Measurements from ENCODE around the gene UPP1.
A peak's percentile ranks its signal among the peaks of the same experiment; 100 is the strongest.

The UPP1 gene

DNA sequence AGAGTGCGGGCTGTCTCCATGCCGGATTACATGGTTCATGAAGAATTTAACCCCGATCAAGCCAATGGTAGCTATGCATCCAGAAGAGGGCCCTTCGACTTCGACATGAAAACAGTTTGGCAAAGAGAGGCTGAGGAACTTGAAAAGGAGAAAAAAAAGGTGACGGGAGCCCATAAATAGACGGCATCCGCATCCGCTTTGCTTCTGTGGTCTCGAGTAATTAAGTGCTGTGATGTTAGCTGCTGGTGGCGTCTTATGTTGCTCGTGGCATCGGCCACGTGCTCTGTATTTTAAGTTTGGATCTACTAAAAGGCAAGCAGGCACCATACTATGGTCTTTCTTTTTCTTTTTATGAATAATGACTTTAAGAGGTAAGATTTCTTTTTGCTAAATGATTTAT lies 42.6 kb upstream of the UPP1 start:
- CTCF ChIA-PET: interaction anchor here (1.6 kb wide), 1 partner anchor 53 kb away, joined by 3 read pairs; no protein-coding TSS in a partner anchor
- POLR2A ChIA-PET: no interaction called here
- peak in 2 of 3 donors; percentile 71 to 79 for DNase-seq
- no peaks in the 10 kb centered on the region for H3K36me3 ChIP-seq (ENCODE audit: control insufficient read depth in 4 of 4, insufficient read depth in 4 of 4, low read length in 3 of 4)
- 52% methylated on average over 9 of the region's 14 CpGs for WGBS (ENCODE audit: insufficient coverage)
- no peaks in the 10 kb centered on the region for H3K27me3 ChIP-seq (replicated peaks in 2 of 5; ENCODE audit: control insufficient read depth in 4 of 5, insufficient read depth in 5 of 5, low read length in 4 of 5)
- H3K27ac ChIP-seq (ENCODE audit: insufficient read depth in 1 of 2, low read depth in 1 of 2, low read length in 2 of 2, poor library complexity in 1 of 2, severe bottlenecking in 2 of 2): no peak overlapping the region
- no peaks in the 10 kb centered on the region for H3K9me3 ChIP-seq (ENCODE audit: control extremely low read depth in 1 of 5, control insufficient read depth in 4 of 5, insufficient read depth in 2 of 5, low read depth in 1 of 5, low read length in 4 of 5)
- no peak overlapping the region for H3K4me3 ChIP-seq (ENCODE audit: control insufficient read depth in 1 of 7, extremely low read depth in 1 of 7, insufficient read depth in 4 of 7, low read depth in 2 of 7, low read length in 6 of 7)
- peaks cover 0 to 6% (median 2%) of the 10 kb centered on the region in 4 experiments for H3K4me1 ChIP-seq (ENCODE audit: control extremely low read depth in 1 of 4, control insufficient read depth in 4 of 4, insufficient read depth in 4 of 4, low read length in 3 of 4)

DNA sequence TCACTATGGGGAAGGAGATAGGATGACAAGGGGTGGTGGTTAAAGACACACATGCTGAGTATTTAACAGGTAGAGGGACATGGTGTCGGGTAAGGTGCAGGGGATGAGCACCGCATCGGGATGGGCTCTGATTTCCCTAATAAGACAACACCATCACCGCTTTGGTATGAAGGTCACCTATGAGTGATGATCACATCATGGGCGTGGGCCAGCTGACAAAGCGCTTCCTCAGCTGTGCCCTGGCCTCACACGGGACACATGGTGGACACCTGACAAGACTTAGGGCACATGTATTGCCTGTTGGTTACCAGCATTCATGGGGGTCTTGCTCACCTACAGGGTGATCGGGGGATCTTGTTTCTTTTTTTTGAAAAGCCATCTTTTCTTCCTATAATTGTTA lies 41.0 kb upstream of the UPP1 start:
- POLR2A ChIA-PET: no interaction called here
- H3K36me3 ChIP-seq (ENCODE audit: control insufficient read depth in 4 of 4, insufficient read depth in 4 of 4, low read length in 3 of 4): no peaks in the 10 kb centered on the region
- no peak for DNase-seq
- WGBS (ENCODE audit: insufficient coverage): 100% methylated on average over 8 of the region's 8 CpGs
- CTCF ChIA-PET: no interaction called here
- peaks cover 0 to 6% (median 2%) of the 10 kb centered on the region in 4 experiments for H3K4me1 ChIP-seq (ENCODE audit: control extremely low read depth in 1 of 4, control insufficient read depth in 4 of 4, insufficient read depth in 4 of 4, low read length in 3 of 4)
- no peaks in the 10 kb centered on the region for H3K9me3 ChIP-seq (ENCODE audit: control extremely low read depth in 1 of 5, control insufficient read depth in 4 of 5, insufficient read depth in 2 of 5, low read depth in 1 of 5, low read length in 4 of 5)
- H3K4me3 ChIP-seq (ENCODE audit: control insufficient read depth in 1 of 7, extremely low read depth in 1 of 7, insufficient read depth in 4 of 7, low read depth in 2 of 7, low read length in 6 of 7): no peak overlapping the region
- H3K27ac ChIP-seq (ENCODE audit: insufficient read depth in 1 of 2, low read depth in 1 of 2, low read length in 2 of 2, poor library complexity in 1 of 2, severe bottlenecking in 2 of 2): no peak overlapping the region
- no peaks in the 10 kb centered on the region for H3K27me3 ChIP-seq (replicated peaks in 2 of 5; ENCODE audit: control insufficient read depth in 4 of 5, insufficient read depth in 5 of 5, low read length in 4 of 5)

DNA sequence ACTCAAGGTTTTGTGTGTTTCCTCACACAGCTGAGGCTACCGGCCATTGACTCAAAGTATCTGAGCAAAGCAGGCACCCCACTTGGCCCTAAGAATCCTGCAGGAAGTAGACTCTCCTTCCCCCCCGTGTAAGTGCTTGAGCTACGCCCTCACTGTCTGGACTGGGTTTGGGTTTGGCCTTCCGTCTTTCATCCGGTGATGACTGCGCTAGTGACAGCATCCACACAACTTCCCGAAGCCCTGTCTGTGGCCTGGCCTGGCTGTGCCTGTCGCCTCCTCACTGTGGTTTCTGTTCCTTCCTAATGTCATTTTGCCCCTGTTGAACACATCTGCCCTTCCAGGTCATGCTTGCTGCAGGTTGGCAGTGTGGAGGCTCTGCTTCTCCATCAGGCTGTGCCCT lies 39.2 kb upstream of the UPP1 start:
- ChIA-PET CTCF (no interaction called here), POLR2A (no interaction called here)
- no peaks in the 10 kb centered on the region for H3K9me3 ChIP-seq (ENCODE audit: control extremely low read depth in 1 of 5, control insufficient read depth in 4 of 5, insufficient read depth in 2 of 5, low read depth in 1 of 5, low read length in 4 of 5)
- WGBS (ENCODE audit: insufficient coverage): 83% methylated on average over 8 of the region's 8 CpGs
- H3K4me1 ChIP-seq (ENCODE audit: control extremely low read depth in 1 of 4, control insufficient read depth in 4 of 4, insufficient read depth in 4 of 4, low read length in 3 of 4): peaks cover 0 to 4% (median 1%) of the 10 kb centered on the region in 4 experiments
- H3K27me3 ChIP-seq (replicated peaks in 2 of 5; ENCODE audit: control insufficient read depth in 4 of 5, insufficient read depth in 5 of 5, low read length in 4 of 5): no peaks in the 10 kb centered on the region
- H3K27ac ChIP-seq (ENCODE audit: insufficient read depth in 1 of 2, low read depth in 1 of 2, low read length in 2 of 2, poor library complexity in 1 of 2, severe bottlenecking in 2 of 2): no peak overlapping the region
- no peak for DNase-seq
- no peak overlapping the region for H3K4me3 ChIP-seq (ENCODE audit: control insufficient read depth in 1 of 7, extremely low read depth in 1 of 7, insufficient read depth in 4 of 7, low read depth in 2 of 7, low read length in 6 of 7)
- no peaks in the 10 kb centered on the region for H3K36me3 ChIP-seq (ENCODE audit: control insufficient read depth in 4 of 4, insufficient read depth in 4 of 4, low read length in 3 of 4)

DNA sequence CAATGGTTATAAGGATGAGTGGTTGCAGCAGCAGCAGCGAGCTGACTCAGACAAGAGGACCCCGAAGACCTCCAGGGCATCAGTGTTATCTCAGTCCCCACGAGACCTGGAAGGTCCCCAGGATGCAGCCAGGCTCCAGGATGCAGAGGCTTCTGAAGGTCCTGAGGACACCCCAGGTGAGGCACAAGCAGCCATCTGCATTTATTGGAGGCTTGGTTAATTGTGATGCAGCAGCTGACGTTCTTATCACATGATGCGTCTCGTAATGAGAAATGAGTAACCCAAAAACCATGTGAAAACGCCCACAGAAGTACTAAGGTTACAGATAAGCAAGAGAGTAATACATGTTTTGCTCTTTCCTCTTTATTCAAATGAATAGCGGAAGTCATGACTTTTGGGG lies 36.3 kb upstream of the UPP1 start:
- no peak for DNase-seq
- Histone ChIP-seq H3K27me3 (replicated peaks in 2 of 5; ENCODE audit: control insufficient read depth in 4 of 5, insufficient read depth in 5 of 5, low read length in 4 of 5) (no peaks in the 10 kb centered on the region), H3K4me3 (ENCODE audit: control insufficient read depth in 1 of 7, extremely low read depth in 1 of 7, insufficient read depth in 4 of 7, low read depth in 2 of 7, low read length in 6 of 7) (no peak overlapping the region), H3K27ac (ENCODE audit: insufficient read depth in 1 of 2, low read depth in 1 of 2, low read length in 2 of 2, poor library complexity in 1 of 2, severe bottlenecking in 2 of 2) (no peak overlapping the region), H3K9me3 (ENCODE audit: control extremely low read depth in 1 of 5, control insufficient read depth in 4 of 5, insufficient read depth in 2 of 5, low read depth in 1 of 5, low read length in 4 of 5) (no peaks in the 10 kb centered on the region), H3K36me3 (ENCODE audit: control insufficient read depth in 4 of 4, insufficient read depth in 4 of 4, low read length in 3 of 4) (no peaks in the 10 kb centered on the region), H3K4me1 (ENCODE audit: control extremely low read depth in 1 of 4, control insufficient read depth in 4 of 4, insufficient read depth in 4 of 4, low read length in 3 of 4) (no peaks in the 10 kb centered on the region)
- POLR2A ChIA-PET: no interaction called here
- CTCF ChIA-PET: interaction anchor here (1.2 kb wide), 1 partner anchor 16 kb away, joined by 3 read pairs; no protein-coding TSS in a partner anchor
- 82% methylated on average over 7 of the region's 8 CpGs for WGBS (ENCODE audit: insufficient coverage)

DNA sequence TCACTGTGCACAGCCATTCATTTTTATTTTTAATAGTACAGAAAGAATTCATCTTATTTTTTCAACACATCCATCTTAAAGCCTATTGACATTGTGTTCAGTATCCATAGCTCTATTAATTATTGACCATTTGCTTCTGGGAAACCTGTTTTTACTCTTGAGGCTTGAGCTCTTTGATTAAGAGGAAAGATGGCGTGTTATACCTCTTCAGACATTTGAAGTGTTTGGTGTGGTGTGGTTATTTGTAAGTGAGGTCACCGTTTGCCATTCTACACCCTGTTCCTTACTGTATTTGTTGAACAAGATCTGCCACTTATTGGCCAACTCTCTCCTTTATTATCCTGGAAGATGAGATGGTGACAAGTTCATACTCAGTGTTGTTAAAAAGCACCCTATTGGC lies 35.3 kb upstream of the UPP1 start:
- CTCF ChIA-PET: no interaction called here
- no peak overlapping the region for H3K4me3 ChIP-seq (ENCODE audit: control insufficient read depth in 1 of 7, extremely low read depth in 1 of 7, insufficient read depth in 4 of 7, low read depth in 2 of 7, low read length in 6 of 7)
- POLR2A ChIA-PET: no interaction called here
- no peak overlapping the region for H3K27ac ChIP-seq (ENCODE audit: insufficient read depth in 1 of 2, low read depth in 1 of 2, low read length in 2 of 2, poor library complexity in 1 of 2, severe bottlenecking in 2 of 2)
- WGBS (ENCODE audit: insufficient coverage): no CpG with 5 or more reads among the region's 2 CpGs
- H3K9me3 ChIP-seq (ENCODE audit: control extremely low read depth in 1 of 5, control insufficient read depth in 4 of 5, insufficient read depth in 2 of 5, low read depth in 1 of 5, low read length in 4 of 5): no peaks in the 10 kb centered on the region
- no peaks in the 10 kb centered on the region for H3K4me1 ChIP-seq (ENCODE audit: control extremely low read depth in 1 of 4, control insufficient read depth in 4 of 4, insufficient read depth in 4 of 4, low read length in 3 of 4)
- H3K27me3 ChIP-seq (replicated peaks in 2 of 5; ENCODE audit: control insufficient read depth in 4 of 5, insufficient read depth in 5 of 5, low read length in 4 of 5): no peaks in the 10 kb centered on the region
- no peaks in the 10 kb centered on the region for H3K36me3 ChIP-seq (ENCODE audit: control insufficient read depth in 4 of 4, insufficient read depth in 4 of 4, low read length in 3 of 4)
- DNase-seq: no peak

DNA sequence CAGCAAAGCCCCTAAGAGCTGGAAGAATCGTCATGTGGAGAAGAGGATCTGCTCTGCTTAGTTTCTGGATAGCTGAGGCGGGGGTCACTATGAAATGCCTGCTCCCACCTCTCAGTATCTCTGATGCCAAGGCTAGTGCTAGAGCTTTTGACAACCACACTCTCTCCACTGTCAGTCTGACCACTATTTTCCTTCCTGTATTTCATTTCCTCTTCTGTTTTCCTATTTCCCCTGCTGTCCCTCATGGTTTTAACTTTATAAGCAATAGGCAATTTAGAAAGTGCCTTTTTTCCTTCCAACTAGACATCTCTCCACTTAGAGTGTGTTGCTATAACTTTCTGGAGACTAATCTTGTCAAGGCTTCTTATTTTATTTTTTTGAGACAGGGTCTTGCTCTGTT lies 30.1 kb upstream of the UPP1 start:
- 100% methylated on average over 2 of the region's 2 CpGs for WGBS (ENCODE audit: insufficient coverage)

DNA sequence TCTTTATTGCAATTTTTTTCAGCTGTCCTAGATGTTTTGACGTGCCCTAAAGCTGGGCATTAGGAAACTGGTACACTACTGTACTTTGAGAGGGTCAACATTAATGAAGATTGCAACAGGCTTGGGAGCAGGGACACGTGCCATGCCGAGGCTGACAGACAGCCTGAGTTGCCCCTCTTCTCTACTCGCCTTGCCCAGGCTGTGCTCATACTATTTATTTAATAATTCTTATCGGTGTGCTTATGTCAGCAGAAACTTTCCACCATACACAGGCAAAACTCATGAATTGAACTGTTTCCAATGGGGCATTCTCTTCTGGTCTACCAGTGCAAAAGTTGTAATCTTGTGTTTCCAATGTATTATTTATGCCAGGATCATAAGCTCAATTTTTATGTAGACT lies 29.4 kb upstream of the UPP1 start:
- Histone ChIP-seq H3K27me3 (replicated peaks in 2 of 5; ENCODE audit: control insufficient read depth in 4 of 5, insufficient read depth in 5 of 5, low read length in 4 of 5) (no peaks in the 10 kb centered on the region), H3K9me3 (ENCODE audit: control extremely low read depth in 1 of 5, control insufficient read depth in 4 of 5, insufficient read depth in 2 of 5, low read depth in 1 of 5, low read length in 4 of 5) (peaks cover 0 to 2% (median 0%) of the 10 kb centered on the region in 5 experiments), H3K4me3 (ENCODE audit: control insufficient read depth in 1 of 7, extremely low read depth in 1 of 7, insufficient read depth in 4 of 7, low read depth in 2 of 7, low read length in 6 of 7) (no peak overlapping the region), H3K27ac (ENCODE audit: insufficient read depth in 1 of 2, low read depth in 1 of 2, low read length in 2 of 2, poor library complexity in 1 of 2, severe bottlenecking in 2 of 2) (no peak overlapping the region), H3K36me3 (ENCODE audit: control insufficient read depth in 4 of 4, insufficient read depth in 4 of 4, low read length in 3 of 4) (no peaks in the 10 kb centered on the region), H3K4me1 (ENCODE audit: control extremely low read depth in 1 of 4, control insufficient read depth in 4 of 4, insufficient read depth in 4 of 4, low read length in 3 of 4) (peaks cover 0 to 2% (median 0%) of the 10 kb centered on the region in 4 experiments)
- POLR2A ChIA-PET: interaction anchor here (0.7 kb wide), 1 partner anchor 25 kb away, joined by 3 read pairs; no protein-coding TSS in a partner anchor
- CTCF ChIA-PET: no interaction called here
- 100% methylated on average over 2 of the region's 5 CpGs for WGBS (ENCODE audit: insufficient coverage)
- no peak for DNase-seq

More for the DNA sequence above, 30.1 kb upstream of the UPP1 start:
- H3K4me1 ChIP-seq (ENCODE audit: control extremely low read depth in 1 of 4, control insufficient read depth in 4 of 4, insufficient read depth in 4 of 4, low read length in 3 of 4): peaks cover 0 to 2% (median 0%) of the 10 kb centered on the region in 4 experiments
- no peaks in the 10 kb centered on the region for H3K27me3 ChIP-seq (replicated peaks in 2 of 5; ENCODE audit: control insufficient read depth in 4 of 5, insufficient read depth in 5 of 5, low read length in 4 of 5)
- ChIA-PET CTCF (no interaction called here), POLR2A (no interaction called here)
- peaks cover 0 to 2% (median 0%) of the 10 kb centered on the region in 5 experiments for H3K9me3 ChIP-seq (ENCODE audit: control extremely low read depth in 1 of 5, control insufficient read depth in 4 of 5, insufficient read depth in 2 of 5, low read depth in 1 of 5, low read length in 4 of 5)
- no peak overlapping the region for H3K27ac ChIP-seq (ENCODE audit: insufficient read depth in 1 of 2, low read depth in 1 of 2, low read length in 2 of 2, poor library complexity in 1 of 2, severe bottlenecking in 2 of 2)
- DNase-seq: no peak
- no peaks in the 10 kb centered on the region for H3K36me3 ChIP-seq (ENCODE audit: control insufficient read depth in 4 of 4, insufficient read depth in 4 of 4, low read length in 3 of 4)
- H3K4me3 ChIP-seq (ENCODE audit: control insufficient read depth in 1 of 7, extremely low read depth in 1 of 7, insufficient read depth in 4 of 7, low read depth in 2 of 7, low read length in 6 of 7): no peak overlapping the region
